HG03457 (cell line): ENCODE measurements around the gene CIT.

Experiments used
- ATAC-seq: cut with Tn5 transposase; IDR thresholded peaks from one replicate; pipeline ENCODE4 v1.9.1; 2021; ENCODE audit warnings: moderate number of reproducible peaks; ENCODE audit not compliant: unreplicated experiment

CIT gene

GRCh38 chr12:119681728-119682638 lies 195.1 kb downstream of the CIT start:
- ATAC-seq = peak; percentile 58

- ATAC-seq = no peak
These were observed 196.0 kb downstream of the CIT start for GRCh38 chr12:119681111-119681510.

DNA sequence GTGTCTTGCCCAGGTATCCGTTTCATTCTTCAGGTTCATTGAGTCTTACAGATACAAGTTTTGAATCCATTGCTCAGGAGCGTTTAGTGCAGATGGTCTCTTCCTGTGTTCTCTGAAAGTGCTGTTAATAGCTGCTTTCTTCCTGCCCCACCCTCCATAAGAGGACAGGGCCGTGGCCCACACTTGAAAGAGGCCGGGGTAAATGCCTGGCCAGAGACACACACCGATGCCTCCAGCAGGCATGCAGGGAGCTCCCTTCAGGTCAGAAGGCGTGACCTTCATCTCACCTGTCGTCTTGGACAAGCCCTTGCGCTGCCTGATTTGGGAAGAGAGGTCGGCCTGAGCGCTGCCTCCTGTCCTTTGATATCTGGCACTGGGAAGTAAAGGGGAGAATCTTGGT lies 197.6 kb downstream of the CIT start:
- ATAC-seq = no peak

DNA sequence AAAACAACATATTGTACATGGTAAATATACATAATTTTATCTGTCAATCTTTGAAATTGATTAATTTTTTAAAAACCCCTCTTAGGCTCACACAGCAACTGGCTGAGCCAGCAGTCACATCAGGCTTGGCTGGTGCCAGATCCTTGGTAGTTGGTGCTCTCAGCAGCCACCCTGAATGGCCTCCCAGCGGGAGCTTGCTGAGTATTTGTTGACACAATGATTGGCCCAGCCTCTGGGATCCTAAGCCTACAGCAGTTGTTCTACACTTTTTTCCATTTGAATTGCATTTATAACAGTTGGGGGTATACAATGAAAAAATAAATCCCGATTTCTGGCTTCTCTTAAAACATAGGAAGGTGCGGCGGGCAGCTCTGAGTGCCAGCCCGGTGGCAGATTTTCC lies 198.0 kb downstream of the CIT start:
- ATAC-seq = no peak

- ATAC-seq = no peak
These were observed 198.7 kb downstream of the CIT start for GRCh38 chr12:119678459-119678858.

DNA sequence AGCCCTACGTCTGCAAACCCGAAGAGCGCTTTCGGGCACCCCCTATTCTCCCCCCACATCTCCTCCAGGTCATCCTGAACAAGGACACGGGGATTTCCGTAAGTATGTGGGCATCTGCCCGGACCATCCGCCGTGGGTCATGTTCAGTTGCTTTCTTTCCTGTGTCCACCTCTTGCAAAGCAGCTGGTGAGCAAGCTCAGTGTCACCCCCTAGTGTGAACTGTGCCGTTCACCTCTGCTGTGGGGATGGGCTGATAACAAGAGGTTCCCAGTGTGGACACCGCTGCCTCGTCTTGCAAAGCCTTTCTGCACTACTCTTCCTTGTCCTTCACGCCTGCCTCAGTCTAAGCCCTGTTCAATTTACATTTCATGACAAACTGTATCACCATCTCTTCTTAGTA lies 200.5 kb downstream of the CIT start:
- ATAC-seq = no peak

GRCh38 chr12:119676022-119676421 lies 201.1 kb downstream of the CIT start:
- no peak for ATAC-seq

DNA sequence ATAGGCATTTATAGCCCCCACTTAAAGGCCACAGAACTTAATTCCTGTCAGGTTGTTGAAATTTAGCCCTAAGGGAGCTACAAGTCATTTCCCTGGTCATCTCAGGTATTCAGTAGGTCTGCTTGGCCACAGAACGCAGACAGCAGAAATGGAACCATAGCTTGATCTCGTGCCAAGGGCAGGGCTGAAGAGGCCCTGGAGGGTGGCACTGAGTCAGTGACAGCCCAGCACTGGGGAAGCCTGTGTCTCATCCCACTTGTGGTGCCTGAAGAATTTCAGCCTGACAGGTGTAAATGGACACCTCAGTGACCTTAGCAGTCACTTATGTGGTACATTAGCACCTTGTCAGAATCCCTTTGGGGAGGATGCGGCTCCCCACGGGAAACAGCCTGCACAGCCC lies 202.6 kb downstream of the CIT start:
- ATAC-seq = no peak

- no peak for ATAC-seq
These were observed 203.5 kb downstream of the CIT start for GRCh38 chr12:119673634-119674033.

DNA sequence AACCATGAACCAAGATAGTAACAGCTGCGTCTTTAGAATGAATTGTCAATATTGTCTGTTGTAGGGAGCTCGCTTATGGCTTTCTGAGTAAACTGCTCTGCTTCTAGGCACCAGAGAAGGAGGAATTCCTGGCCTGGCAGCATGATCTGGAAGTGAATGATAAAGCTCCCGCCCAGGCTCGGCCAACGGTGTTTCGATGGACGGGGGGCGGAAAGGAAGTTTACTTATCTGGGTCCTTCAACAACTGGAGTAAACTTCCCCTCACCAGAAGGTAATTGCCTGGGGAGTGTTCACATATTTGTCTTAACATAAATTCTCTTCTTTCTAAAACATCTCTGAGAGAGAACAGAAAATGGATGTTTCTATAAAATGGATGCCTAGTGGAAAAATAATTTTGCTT lies 204.9 kb downstream of the CIT start:
- ATAC-seq = no peak

DNA sequence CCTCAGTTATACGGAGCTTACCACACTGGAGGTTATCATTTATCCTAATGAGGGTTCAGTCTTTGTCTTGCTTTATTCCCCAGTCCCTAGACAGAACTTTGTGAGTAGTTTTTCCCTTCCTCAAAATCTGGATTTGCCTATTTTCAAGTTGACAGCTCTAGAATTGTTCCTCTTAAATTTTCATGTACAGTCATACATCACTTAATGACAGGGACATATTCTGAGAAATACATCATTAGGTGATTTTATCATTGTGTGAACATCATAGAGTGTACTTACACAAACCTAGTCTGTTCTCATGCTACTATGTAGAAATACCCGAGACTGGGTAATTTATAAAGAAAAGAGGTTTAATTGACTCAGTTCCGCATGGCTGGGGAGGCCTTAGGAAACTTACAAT lies 206.1 kb downstream of the CIT start:
- no peak for ATAC-seq

- no peak for ATAC-seq
These were observed 207.2 kb downstream of the CIT start for GRCh38 chr12:119669744-119670472.

DNA sequence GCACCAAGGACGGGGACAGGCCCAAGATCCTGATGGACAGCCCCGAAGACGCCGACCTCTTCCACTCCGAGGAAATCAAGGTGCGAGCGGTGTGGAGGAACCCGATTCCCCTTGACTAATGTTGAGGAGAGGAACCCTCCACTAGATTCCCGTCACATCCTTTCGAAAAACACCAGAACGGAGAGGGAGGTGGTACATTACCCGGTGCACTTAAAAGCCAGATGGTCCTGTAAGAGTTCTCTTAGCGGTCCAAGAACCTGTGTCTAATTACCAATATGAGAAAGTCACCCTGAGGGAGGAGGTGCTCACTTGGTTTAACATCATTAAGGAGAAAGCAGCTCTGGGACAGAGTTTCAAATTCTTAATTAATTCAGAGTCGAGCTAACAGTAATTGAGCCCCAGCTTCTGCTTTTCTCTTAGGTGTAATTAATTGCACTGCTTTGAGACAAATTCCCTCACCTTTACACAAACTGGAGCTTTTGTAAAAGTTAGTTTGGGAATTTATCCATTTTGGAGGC lies 208.7 kb downstream of the CIT start:
- ATAC-seq = no peak

- peak; percentile 91 for ATAC-seq
These were observed 209.4 kb downstream of the CIT start, which contains the start of gene PRKAB1 for GRCh38 chr12:119667577-119668323. Gene PRKAB1, plus strand, starts transcription at chr12:119668133. Its CDS starts 112 bp downstream, at chr12:119668245.

GRCh38 chr12:119666900-119667576 lies 210.1 kb downstream of the CIT start:
- peak; percentile 25 for ATAC-seq

- ATAC-seq = no peak
These were observed 210.8 kb downstream of the CIT start for GRCh38 chr12:119666226-119666795.

DNA sequence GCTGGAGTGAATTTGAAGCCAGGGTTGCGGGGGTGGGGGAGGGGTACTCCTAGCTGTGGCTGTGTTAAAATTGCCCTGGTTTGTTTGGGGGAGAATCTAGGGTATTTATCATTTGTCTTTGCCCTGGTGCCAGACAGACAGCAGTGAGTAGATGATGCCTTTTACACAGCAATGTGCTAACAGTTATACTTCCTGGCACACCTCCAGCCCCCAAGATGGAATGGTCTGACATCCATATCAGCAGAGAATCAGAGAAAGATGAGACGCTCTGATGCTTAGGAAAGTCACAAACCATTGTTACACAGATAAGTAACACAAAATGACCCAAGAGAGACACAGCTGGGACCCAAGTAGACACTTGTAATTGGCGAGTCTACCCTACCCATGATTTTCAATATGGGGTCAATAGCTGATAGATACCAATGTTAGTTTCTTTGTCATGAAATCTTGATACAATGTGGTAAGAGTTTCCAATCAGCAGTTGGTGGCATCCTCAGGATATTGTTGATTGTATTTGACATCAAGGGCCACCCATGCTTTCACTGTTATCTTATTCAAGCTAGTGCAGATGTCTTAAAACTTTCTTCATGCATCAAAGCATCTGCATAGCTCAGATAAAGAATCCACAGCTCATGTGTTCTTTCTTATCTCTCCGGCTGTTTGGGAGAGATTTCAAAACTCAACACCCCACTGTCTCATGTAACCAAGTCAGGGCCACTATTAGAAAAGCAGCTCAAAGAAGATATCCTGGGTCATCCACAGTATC lies 211.8 kb downstream of the CIT start:
- ATAC-seq = no peak

GRCh38 chr12:119664642-119665041 lies 212.5 kb downstream of the CIT start:
- no peak for ATAC-seq

GRCh38 chr12:119661882-119662281 lies 215.2 kb downstream of the CIT start:
- no peak for ATAC-seq
